ENCODE measurements around the gene TOGARAM2.

TOGARAM2 gene

GRCh38 chr2:29000481-29000880 lies 19.4 kb downstream of the TOGARAM2 start:
- ChIA-PET POLR2A (no interaction called here), CTCF (no interaction called here)
- no peak for DNase-seq (ENCODE audit: extremely low spot score)
- TF ChIP-seq TARDBP (IDR thresholded peaks at IDR 0.05) (no peak), SP1 (IDR thresholded peaks at IDR 0.05) (no peak), L3MBTL2 (conservative IDR thresholded peaks at IDR 0.05) (no peak), BHLHE40 (IDR thresholded peaks at IDR 0.05; ENCODE audit: borderline replicate concordance) (no peak)

DNA sequence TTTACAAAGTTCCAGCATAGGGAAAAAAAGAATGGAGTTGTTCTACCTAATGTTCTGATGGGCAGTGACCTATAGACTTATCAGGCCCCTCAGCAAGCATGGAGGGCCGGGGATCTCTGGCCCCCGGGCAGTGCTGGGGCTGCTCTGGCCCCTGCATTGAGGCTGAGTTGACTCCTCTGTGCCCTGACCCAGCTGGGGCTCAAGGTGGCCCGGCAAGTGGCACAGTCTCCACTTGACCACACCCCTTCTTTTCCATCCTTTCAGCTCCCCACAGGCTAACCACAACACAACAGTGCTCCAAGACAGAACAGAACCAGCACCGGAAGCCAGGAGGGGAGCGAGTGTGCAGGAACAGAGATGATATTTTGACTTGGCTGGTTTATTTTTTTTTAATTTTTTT lies 19.9 kb downstream of the TOGARAM2 start:
- ChIA-PET CTCF (no interaction called here), POLR2A (no interaction called here)
- DNase-seq (ENCODE audit: extremely low spot score), result no peak
- TF ChIP-seq ZNF384 (IDR thresholded peaks at IDR 0.05) (no peak), PKNOX1 (IDR thresholded peaks at IDR 0.05) (no peak), SP1 (IDR thresholded peaks at IDR 0.05) (no peak), TARDBP (IDR thresholded peaks at IDR 0.05) (no peak), BHLHE40 (IDR thresholded peaks at IDR 0.05; ENCODE audit: borderline replicate concordance) (no peak), FOXK2 (IDR thresholded peaks at IDR 0.05) (no peak)

GRCh38 chr2:29001806-29002205 lies 20.7 kb downstream of the TOGARAM2 start:
- ChIA-PET POLR2A (no interaction called here), CTCF (no interaction called here)
- DNase-seq (ENCODE audit: extremely low spot score), result no peak
- no peak for TF ChIP-seq PKNOX1 (IDR thresholded peaks at IDR 0.05)
- TF ChIP-seq HDGF (IDR thresholded peaks at IDR 0.05; ENCODE audit: borderline replicate concordance), result no peak
- no peak for TF ChIP-seq SUZ12 (IDR thresholded peaks at IDR 0.05)
- TF ChIP-seq CTBP1 (IDR thresholded peaks at IDR 0.05; ENCODE audit: borderline replicate concordance), result no peak
- no peak for TF ChIP-seq BHLHE40 (IDR thresholded peaks at IDR 0.05; ENCODE audit: borderline replicate concordance)
- TF ChIP-seq SP1 (IDR thresholded peaks at IDR 0.05), result no peak
- TF ChIP-seq L3MBTL2 (conservative IDR thresholded peaks at IDR 0.05), result no peak
- TF ChIP-seq ZNF384 (IDR thresholded peaks at IDR 0.05), result no peak
- no peak for TF ChIP-seq LEF1 (IDR thresholded peaks at IDR 0.05; ENCODE audit: borderline replicate concordance)
- TF ChIP-seq ARNT (IDR thresholded peaks at IDR 0.05), result no peak
- no peak for TF ChIP-seq FOXK2 (IDR thresholded peaks at IDR 0.05)
- no peak for TF ChIP-seq NFRKB (IDR thresholded peaks at IDR 0.05)
- TF ChIP-seq FOXM1 (IDR thresholded peaks at IDR 0.05; ENCODE audit: borderline replicate concordance), result no peak
- TF ChIP-seq FOXA1 (IDR thresholded peaks at IDR 0.05), result no peak
- no peak for TF ChIP-seq TARDBP (IDR thresholded peaks at IDR 0.05)
- TF ChIP-seq ELF4 (IDR thresholded peaks at IDR 0.05), result no peak

DNA sequence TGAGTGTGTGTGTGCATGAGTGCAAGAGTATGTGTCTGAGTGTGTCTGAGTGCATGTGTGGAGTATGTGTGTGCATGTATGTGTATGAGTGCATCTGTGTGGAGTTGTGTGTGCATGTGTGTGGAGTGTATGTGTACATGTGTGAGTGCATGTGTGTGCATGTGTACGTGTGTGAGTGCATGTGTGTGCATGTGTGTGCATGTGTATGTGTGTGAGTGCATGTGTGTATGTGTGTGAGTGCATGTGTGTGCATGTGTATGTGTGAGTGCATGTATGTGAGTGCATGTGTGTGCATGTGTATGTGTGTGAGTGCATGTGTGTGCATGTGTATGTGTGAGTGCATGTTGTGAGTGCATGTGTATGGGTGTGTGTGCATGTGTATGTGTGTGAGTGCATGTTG lies 23.7 kb downstream of the TOGARAM2 start:
- POLR2A ChIA-PET, result no interaction called here
- CTCF ChIA-PET, result no interaction called here
- DNase-seq (ENCODE audit: extremely low spot score), result no peak
- TF ChIP-seq L3MBTL2 (conservative IDR thresholded peaks at IDR 0.05) (no peak), SP1 (IDR thresholded peaks at IDR 0.05) (no peak), ARNT (IDR thresholded peaks at IDR 0.05) (no peak), ELF4 (IDR thresholded peaks at IDR 0.05) (no peak), SUZ12 (IDR thresholded peaks at IDR 0.05) (no peak), HDGF (IDR thresholded peaks at IDR 0.05; ENCODE audit: borderline replicate concordance) (no peak), BHLHE40 (IDR thresholded peaks at IDR 0.05; ENCODE audit: borderline replicate concordance) (no peak), CTBP1 (IDR thresholded peaks at IDR 0.05; ENCODE audit: borderline replicate concordance) (no peak), FOXK2 (IDR thresholded peaks at IDR 0.05) (no peak), FOXM1 (IDR thresholded peaks at IDR 0.05; ENCODE audit: borderline replicate concordance) (no peak), LEF1 (IDR thresholded peaks at IDR 0.05; ENCODE audit: borderline replicate concordance) (no peak), NFRKB (IDR thresholded peaks at IDR 0.05) (no peak), ZNF384 (IDR thresholded peaks at IDR 0.05) (no peak), FOXA1 (IDR thresholded peaks at IDR 0.05) (no peak), TARDBP (IDR thresholded peaks at IDR 0.05) (no peak), PKNOX1 (IDR thresholded peaks at IDR 0.05) (no peak)

GRCh38 chr2:29005331-29005730 lies 24.2 kb downstream of the TOGARAM2 start:
- TF ChIP-seq L3MBTL2 (conservative IDR thresholded peaks at IDR 0.05), result no peak
- CTCF ChIA-PET, result no interaction called here
- POLR2A ChIA-PET, result no interaction called here
- DNase-seq (ENCODE audit: extremely low spot score), result no peak

DNA sequence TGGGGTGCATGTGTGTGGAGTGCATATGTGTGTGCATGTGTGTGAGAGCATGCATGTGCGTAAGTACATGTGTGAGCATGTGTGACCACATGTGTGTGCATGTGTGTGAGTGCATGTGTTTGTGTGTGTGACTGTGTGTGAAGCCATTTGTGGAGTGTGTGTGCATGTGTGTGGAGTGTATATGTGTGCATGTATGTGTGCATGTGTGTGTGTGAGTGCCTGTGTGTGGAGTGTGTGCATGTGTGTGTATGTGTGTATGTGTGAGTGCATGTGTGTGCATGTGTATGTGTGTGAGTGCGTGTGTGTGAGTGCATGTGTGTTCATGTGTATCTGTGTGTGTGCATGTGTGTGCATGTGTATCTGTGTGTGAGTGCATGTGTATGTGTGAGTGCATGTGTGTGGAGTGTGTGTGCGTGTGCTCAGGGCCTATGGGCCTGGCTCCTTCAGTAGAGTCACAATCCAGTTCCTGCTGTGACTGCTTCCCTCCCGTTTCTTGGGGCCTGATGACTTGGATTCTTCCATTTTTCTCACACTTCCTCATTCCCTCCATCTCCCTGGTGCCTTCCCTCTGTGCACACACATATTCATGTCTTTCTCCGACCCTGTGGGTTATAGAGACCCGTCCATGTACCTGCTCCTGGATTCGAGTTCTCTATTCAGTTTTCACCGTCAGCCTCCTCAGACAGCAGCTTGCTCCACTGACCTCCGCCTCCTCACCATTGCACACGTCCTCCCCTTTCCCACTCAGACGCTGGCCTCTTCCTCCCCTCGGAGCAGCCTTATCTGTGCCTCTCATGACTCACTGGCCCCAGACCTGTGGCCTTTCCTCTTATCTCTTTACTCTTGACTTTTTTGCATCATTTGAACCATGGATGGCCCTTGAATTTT lies 25.2 kb downstream of the TOGARAM2 start:
- CTCF ChIA-PET, result no interaction called here
- DNase-seq (ENCODE audit: extremely low spot score), result no peak

More for the DNA sequence above, 25.2 kb downstream of the TOGARAM2 start:
- POLR2A ChIA-PET, result no interaction called here
- TF ChIP-seq LEF1 (IDR thresholded peaks at IDR 0.05; ENCODE audit: borderline replicate concordance), result no peak
- no peak for TF ChIP-seq NFRKB (IDR thresholded peaks at IDR 0.05)
- no peak for TF ChIP-seq TARDBP (IDR thresholded peaks at IDR 0.05)
- no peak for TF ChIP-seq PKNOX1 (IDR thresholded peaks at IDR 0.05)
- no peak for TF ChIP-seq ELF4 (IDR thresholded peaks at IDR 0.05)

Data from HEK293T (cell line).